22Rv1 (cell line): ENCODE results near the gene GNAL.

Source experiments
- ZFX ChIP-seq: fragments of 450-650 bp; IDR thresholded peaks from 2 replicates; pipeline ENCODE4 v1.6.1; 2017; ENCODE audit warnings: antibody characterized with exemption, borderline replicate concordance
- TF ChIP-seq, protein P1 (sequence below): fragments of 450-650 bp; IDR thresholded peaks from 2 replicates; pipeline ENCODE4 v1.5.1; 2017; ENCODE audit warnings: mild to moderate bottlenecking

DNA sequence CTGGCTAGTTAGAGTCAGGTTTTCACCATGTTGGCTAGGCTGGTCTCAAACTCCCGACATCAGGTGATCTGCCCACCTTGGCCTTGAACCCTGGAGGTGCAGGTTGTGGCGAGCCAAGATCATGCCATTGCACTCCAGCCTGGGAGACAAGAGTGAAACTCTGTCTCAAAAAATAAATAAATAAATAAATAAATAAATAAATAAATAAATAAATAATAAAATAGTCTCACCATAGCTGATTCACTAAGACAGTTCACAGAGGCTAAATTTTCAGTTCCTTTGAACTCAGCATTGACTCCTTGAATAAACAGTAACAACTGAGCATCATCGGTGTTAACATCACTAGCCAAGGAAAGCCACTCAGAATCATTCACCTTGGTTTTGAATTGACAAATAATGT lies 32.7 kb downstream of the GNAL start:
- TF ChIP-seq, protein P1, sequence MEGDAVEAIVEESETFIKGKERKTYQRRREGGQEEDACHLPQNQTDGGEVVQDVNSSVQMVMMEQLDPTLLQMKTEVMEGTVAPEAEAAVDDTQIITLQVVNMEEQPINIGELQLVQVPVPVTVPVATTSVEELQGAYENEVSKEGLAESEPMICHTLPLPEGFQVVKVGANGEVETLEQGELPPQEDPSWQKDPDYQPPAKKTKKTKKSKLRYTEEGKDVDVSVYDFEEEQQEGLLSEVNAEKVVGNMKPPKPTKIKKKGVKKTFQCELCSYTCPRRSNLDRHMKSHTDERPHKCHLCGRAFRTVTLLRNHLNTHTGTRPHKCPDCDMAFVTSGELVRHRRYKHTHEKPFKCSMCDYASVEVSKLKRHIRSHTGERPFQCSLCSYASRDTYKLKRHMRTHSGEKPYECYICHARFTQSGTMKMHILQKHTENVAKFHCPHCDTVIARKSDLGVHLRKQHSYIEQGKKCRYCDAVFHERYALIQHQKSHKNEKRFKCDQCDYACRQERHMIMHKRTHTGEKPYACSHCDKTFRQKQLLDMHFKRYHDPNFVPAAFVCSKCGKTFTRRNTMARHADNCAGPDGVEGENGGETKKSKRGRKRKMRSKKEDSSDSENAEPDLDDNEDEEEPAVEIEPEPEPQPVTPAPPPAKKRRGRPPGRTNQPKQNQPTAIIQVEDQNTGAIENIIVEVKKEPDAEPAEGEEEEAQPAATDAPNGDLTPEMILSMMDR: no peak
- no peak for TF ChIP-seq ZFX
